ENCODE results near the gene GNA12.

DNA sequence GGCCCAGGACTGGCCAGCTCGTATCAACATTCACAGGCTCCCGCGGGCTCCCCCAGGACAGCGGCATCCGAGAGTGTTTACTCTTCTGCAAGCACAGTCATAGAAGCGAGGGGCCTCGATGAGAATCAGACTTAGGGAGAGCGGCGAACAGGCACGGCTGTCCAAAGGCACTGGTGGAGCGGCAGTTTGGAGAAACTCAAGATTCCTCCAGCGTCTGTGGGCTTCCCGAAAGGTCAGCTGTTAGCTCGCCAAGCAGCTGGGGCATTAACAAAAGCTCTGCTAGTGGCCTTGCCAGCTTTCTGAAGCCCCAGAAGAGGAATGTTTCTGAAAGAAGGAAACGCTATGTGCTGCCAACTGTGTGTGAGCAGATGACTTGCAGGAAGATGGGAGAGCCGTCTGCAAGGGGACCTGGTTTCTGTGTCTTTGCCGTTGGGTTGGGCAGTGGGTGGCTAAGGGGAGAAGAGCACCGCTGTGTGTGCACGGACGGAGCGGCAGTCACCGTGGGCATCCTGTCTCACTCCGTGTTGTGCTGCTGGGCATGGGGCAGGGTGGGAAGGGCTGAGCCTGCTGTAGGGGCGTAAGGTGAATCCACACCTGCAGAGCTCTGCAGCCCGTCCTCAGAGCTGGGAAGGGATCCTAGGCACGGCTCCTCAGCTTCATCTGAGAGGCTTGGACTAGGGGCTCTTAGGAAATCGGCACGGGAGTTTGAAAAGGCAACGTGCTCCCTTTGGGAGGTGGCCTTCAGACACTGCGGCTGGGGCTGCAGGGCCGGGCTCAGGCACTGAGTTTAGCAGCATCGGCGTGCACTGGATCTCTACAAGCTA is 114.0 kb downstream of the GNA12 start:
- TF ChIP-seq POLR2A (IDR thresholded peaks at IDR 0.05; ENCODE audit: low read depth, low read length): no peak
- no peak for TF ChIP-seq POLR2AphosphoS5 (IDR thresholded peaks at IDR 0.05; ENCODE audit: low read depth, low read length)
- no peak for TF ChIP-seq SPI1 (IDR thresholded peaks at IDR 0.05; ENCODE audit: low read depth, low read length)
- no peak for TF ChIP-seq TAF1 (IDR thresholded peaks at IDR 0.05; ENCODE audit: low read depth, low read length)
- TF ChIP-seq POU2F2 (IDR thresholded peaks at IDR 0.05; ENCODE audit: low read depth, low read length): no peak

Data from GM12891 (cell line).